Right lobe of liver (tissue), 4 donors: ENCODE measurements around the gene WDR82.

Source experiments
- POLR2A ChIP-seq: fragments of 450-650 bp; IDR thresholded peaks from one replicate; pipeline ENCODE4 v1.6.1; 2017; ENCODE audit warnings: antibody characterized with exemption, mild to moderate bottlenecking
- TF ChIP-seq, protein P1 (sequence below), 4 donors: fragments of 200-600 bp in 3 of 4; fragments of 450-650 bp in 1 of 4; IDR thresholded peaks; one replicate each; pipeline versions ENCODE4 v1.5.1 to v1.8.0; 2016 to 2022; ENCODE audit warnings: antibody characterized with exemption in 4 of 4, mild to moderate bottlenecking in 2 of 4
- donor health status: DM: no; HTN: no; CAD: no.
- donor health status: DM: no; HTN: no; CAD: no.
- donor health status: DM: no; HTN: yes; CAD: no.

GRCh38 chr3:52257911-52258310 lies 20.5 kb downstream of the WDR82 start:
- TF ChIP-seq, protein P1, sequence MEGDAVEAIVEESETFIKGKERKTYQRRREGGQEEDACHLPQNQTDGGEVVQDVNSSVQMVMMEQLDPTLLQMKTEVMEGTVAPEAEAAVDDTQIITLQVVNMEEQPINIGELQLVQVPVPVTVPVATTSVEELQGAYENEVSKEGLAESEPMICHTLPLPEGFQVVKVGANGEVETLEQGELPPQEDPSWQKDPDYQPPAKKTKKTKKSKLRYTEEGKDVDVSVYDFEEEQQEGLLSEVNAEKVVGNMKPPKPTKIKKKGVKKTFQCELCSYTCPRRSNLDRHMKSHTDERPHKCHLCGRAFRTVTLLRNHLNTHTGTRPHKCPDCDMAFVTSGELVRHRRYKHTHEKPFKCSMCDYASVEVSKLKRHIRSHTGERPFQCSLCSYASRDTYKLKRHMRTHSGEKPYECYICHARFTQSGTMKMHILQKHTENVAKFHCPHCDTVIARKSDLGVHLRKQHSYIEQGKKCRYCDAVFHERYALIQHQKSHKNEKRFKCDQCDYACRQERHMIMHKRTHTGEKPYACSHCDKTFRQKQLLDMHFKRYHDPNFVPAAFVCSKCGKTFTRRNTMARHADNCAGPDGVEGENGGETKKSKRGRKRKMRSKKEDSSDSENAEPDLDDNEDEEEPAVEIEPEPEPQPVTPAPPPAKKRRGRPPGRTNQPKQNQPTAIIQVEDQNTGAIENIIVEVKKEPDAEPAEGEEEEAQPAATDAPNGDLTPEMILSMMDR (IDR thresholded peaks at IDR 0.05): no peak
- TF ChIP-seq POLR2A: no peak
